Psoas muscle (tissue), 8 donors: ENCODE data around the gene FAM131C. TPM values are rescaled to one million over a fixed set of nuclear protein-coding genes. Genes with fewer than 3 reads are reported as not detected.

ENCODE experiments used
- ATAC-seq, 4 donors: fragments of 200-7000 bp; cut with Tn5 transposase; one replicate each; pipeline ENCODE4 v1.9.1; 2020; ENCODE audit warnings: moderate library complexity in 3 of 4, mild to moderate bottlenecking in 2 of 4
- DNase-seq, 2 donors: peaks; one replicate each; pipeline ENCODE4 v3.0.0-alpha.2; 2020
- H3K27ac ChIP-seq: fragments of 200-600 bp; one replicate; pipeline ENCODE4 v1.8.0; 2022
- H3K27me3 ChIP-seq, 3 donors: fragments of 200-600 bp in 1 of 3; one replicate each; pipeline versions ENCODE4 v1.6.1 to v1.8.0; 2013 to 2022; ENCODE audit warnings: low read length in 2 of 3, mild to moderate bottlenecking in 2 of 3, moderate library complexity in 1 of 3; ENCODE audit not compliant: insufficient read depth in 3 of 3
- H3K36me3 ChIP-seq, 2 donors: fragments of 200-600 bp in 1 of 2; one replicate each; pipeline versions ENCODE4 v1.6.1 to v1.8.0; 2013 to 2022; ENCODE audit warnings: low read depth in 1 of 2, mild to moderate bottlenecking in 1 of 2, moderate library complexity in 1 of 2; ENCODE audit not compliant: insufficient read depth in 1 of 2
- H3K4me1 ChIP-seq: fragments of 200-600 bp; one replicate; pipeline ENCODE4 v1.8.0; 2022
- H3K4me3 ChIP-seq: fragments of 200-600 bp; one replicate; pipeline ENCODE4 v1.8.0; 2022; ENCODE audit warnings: mild to moderate bottlenecking
- H3K9me3 ChIP-seq: fragments of 200-600 bp; one replicate; pipeline ENCODE4 v1.8.0; 2022
- CTCF ChIP-seq: fragments of 200-600 bp; IDR thresholded peaks from one replicate; pipeline ENCODE4 v1.8.0; 2022; ENCODE audit warnings: antibody characterized with exemption
- WGBS, 3 donors: extraction: QIAGEN DNeasy Blood & Tissue Kit; methylation state at CpG; one replicate each; pipeline versions ENCODE4 v1.1.6 to v1.1.7; 2013; 5-methylcytosine and 5-hydroxymethylcytosine counted together
- intact Hi-C, 2 donors: fragments of 100-400 bp; cut with DNase I; formaldehyde crosslinking; loops; one replicate each; pipeline versions ENCODE4 v1.11.0 to v1.14.2; 2022
- polyA plus RNA-seq, 3 donors: library from polyadenylated mRNA; stranded (reverse); fragments of 200-250 nt; gene quantifications; one replicate each; pipeline ENCODE4 v1.2.3, GENCODE V29; 2013
- total RNA-seq, 4 donors: library from RNA; stranded (reverse); fragmentation: NEBNext Ultra II Directional in 2 of 4; extraction: Animal tissue kit (Norgen Biotek cat#: 25700) in 2 of 4; gene quantifications; one replicate each; pipeline versions ENCODE4 v1.2.1 to v1.2.4, GENCODE V29; 2021 to 2023
- donor health status: healthy with polysubstance abuse.
- donor health status: DM: no; HTN: no; CAD: no; lungs with moderate emphysema.
- donor health status: Bipolar disorder and iron deficiency.
- donor health status: healthy.
- donor health status: DM: yes; HTN: yes; CAD: no.
- donor health status: DM: no; HTN: no; CAD: no.
- donor health status: DM: no; HTN: no; CAD: no.
- donor health status: DM: yes; HTN: yes; CAD: no.

FAM131C gene
- total and polyA plus RNA-seq, 7 donors: 0.01 to 0.51 (median 0.06) TPM; not detected in 4

GRCh38 chr1:16095447-16095846 is 22.0 kb upstream of the FAM131C start:
- WGBS, 3 donors: 63 to 67% (median 64%) methylated on average over 9 of the region's 9 CpGs
- Histone ChIP-seq H3K4me1 (no peaks in the 10 kb centered on the region), H3K27me3 (peaks cover 0 to 11% (median 3%) of the 10 kb centered on the region in 3 donors), H3K4me3 (no peak overlapping the region), H3K36me3 (no peaks in the 10 kb centered on the region), H3K27ac (no peak overlapping the region), H3K9me3 (no peaks in the 10 kb centered on the region)
- no peak for TF ChIP-seq CTCF
- DNase-seq (no peak), ATAC-seq (no peak)
- intact Hi-C loops: no loop called here

- H3K4me1 ChIP-seq: no peaks in the 10 kb centered on the region
- DNase-seq: no peak
- no peak overlapping the region for H3K27ac ChIP-seq
- ATAC-seq: no peak
- intact Hi-C loops: no loop called here
- TF ChIP-seq CTCF: no peak
- peaks cover 0 to 11% (median 3%) of the 10 kb centered on the region in 3 donors for H3K27me3 ChIP-seq
- H3K36me3 ChIP-seq: no peaks in the 10 kb centered on the region
- WGBS, 3 donors: 90 to 96% (median 92%) methylated on average over 21 of the region's 21 CpGs
- H3K9me3 ChIP-seq: no peaks in the 10 kb centered on the region
- H3K4me3 ChIP-seq: no peak overlapping the region
Observed at GRCh38 chr1:16094453-16095158, 21.2 kb upstream of the FAM131C start.

- intact Hi-C loops: no loop called here
- H3K4me1 ChIP-seq: no peaks in the 10 kb centered on the region
- H3K27ac ChIP-seq: no peak overlapping the region
- peaks cover 0 to 11% (median 3%) of the 10 kb centered on the region in 3 donors for H3K27me3 ChIP-seq
- DNase-seq (no peak), ATAC-seq (no peak)
- no peaks in the 10 kb centered on the region for H3K9me3 ChIP-seq
- TF ChIP-seq CTCF: no peak
- 69 to 79% (median 78%) methylated on average over 9 of the region's 9 CpGs for WGBS, 3 donors
- no peaks in the 10 kb centered on the region for H3K36me3 ChIP-seq
- H3K4me3 ChIP-seq: no peak overlapping the region
Observed at GRCh38 chr1:16093611-16094010, 20.2 kb upstream of the FAM131C start.

- intact Hi-C loops: no loop called here
- Histone ChIP-seq H3K4me1 (no peaks in the 10 kb centered on the region), H3K27ac (no peak overlapping the region), H3K4me3 (no peak overlapping the region), H3K36me3 (no peaks in the 10 kb centered on the region), H3K9me3 (no peaks in the 10 kb centered on the region), H3K27me3 (peaks cover 0 to 11% (median 3%) of the 10 kb centered on the region in 3 donors)
- TF ChIP-seq CTCF: no peak
- ATAC-seq: no peak
- 92 to 96% (median 95%) methylated on average over 9 of the region's 9 CpGs for WGBS, 3 donors
- no peak for DNase-seq
Observed at GRCh38 chr1:16092923-16093511, 19.6 kb upstream of the FAM131C start.
